BE2C (cell line): ENCODE data around the gene MED4.
A peak's percentile ranks its signal among the peaks of the same experiment; 100 is the strongest.

Source experiments
- DNase-seq: peaks from one replicate; pipeline ENCODE4 v3.0.0-alpha.2; 2020
- H3K27me3 ChIP-seq: fragments of 250-450 bp; sonication (Bioruptor Pico); 2 replicates; pipeline ENCODE4 v1.5.1; 2020; ENCODE audit warnings: mild to moderate bottlenecking
- H3K36me3 ChIP-seq: fragments of 250-450 bp; sonication (Bioruptor Pico); 2 replicates; pipeline ENCODE4 v1.5.1; 2020; ENCODE audit warnings: mild to moderate bottlenecking
- H3K4me1 ChIP-seq: fragments of 250-450 bp; sonication (Bioruptor Pico); 2 replicates; pipeline ENCODE4 v1.5.1; 2020
- H3K4me3 ChIP-seq: 2 replicates; pipeline ENCODE4 v1.5.1; 2011; ENCODE audit warnings: low read depth, low read length
- H3K9me3 ChIP-seq: fragments of 250-450 bp; sonication (Bioruptor Pico); 2 replicates; pipeline ENCODE4 v1.5.1; 2020
- CTCF ChIP-seq: IDR thresholded peaks from 2 replicates; pipeline ENCODE4 v1.5.1; 2012; ENCODE audit warnings: mild to moderate bottlenecking, low read depth, low read length

MED4 gene

GRCh38 chr13:48126944-48127830 is 32.3 kb upstream of the MED4 start:
- H3K4me1 ChIP-seq: peaks cover 18% of the 10 kb centered on the region
- H3K27me3 ChIP-seq: no peaks in the 10 kb centered on the region
- TF ChIP-seq CTCF: peak; percentile 82
- no peaks in the 10 kb centered on the region for H3K9me3 ChIP-seq
- DNase-seq: peak; percentile 64
- peak overlapping the region; percentile 32; the same call in 1 of the 2 replicates for H3K4me3 ChIP-seq
- no peaks in the 10 kb centered on the region for H3K36me3 ChIP-seq

DNA sequence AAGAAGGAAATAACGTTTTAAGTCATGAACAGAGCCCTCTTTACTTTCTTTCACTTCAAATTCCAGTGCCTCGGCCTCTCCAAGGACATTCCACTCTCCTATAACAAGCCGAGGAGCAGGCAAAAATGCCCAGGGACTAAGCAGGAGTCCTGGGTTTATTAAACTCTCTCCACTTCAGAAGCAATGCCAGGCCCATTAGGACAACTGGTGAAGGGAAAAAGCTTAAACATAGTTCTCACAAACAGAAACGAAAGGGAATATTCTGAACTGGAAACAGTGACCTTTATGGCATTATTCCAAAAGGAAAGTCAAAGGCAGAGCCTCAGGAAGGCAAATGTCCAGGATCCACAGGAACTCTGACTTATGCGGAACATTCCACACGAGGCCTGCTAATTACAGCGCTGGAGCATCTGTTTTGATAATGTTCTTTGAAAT is 30.9 kb upstream of the MED4 start:
- H3K9me3 ChIP-seq: no peaks in the 10 kb centered on the region
- TF ChIP-seq CTCF: no peak
- DNase-seq: no peak
- peaks cover 18% of the 10 kb centered on the region for H3K4me1 ChIP-seq
- H3K4me3 ChIP-seq: no peak overlapping the region
- no peaks in the 10 kb centered on the region for H3K36me3 ChIP-seq
- no peaks in the 10 kb centered on the region for H3K27me3 ChIP-seq

GRCh38 chr13:48123812-48124211 is 28.9 kb upstream of the MED4 start:
- Histone ChIP-seq H3K9me3 (no peaks in the 10 kb centered on the region), H3K4me1 (peaks cover 18% of the 10 kb centered on the region), H3K4me3 (no peak overlapping the region), H3K27me3 (no peaks in the 10 kb centered on the region), H3K36me3 (no peaks in the 10 kb centered on the region)
- TF ChIP-seq CTCF: no peak
- DNase-seq: no peak

DNA sequence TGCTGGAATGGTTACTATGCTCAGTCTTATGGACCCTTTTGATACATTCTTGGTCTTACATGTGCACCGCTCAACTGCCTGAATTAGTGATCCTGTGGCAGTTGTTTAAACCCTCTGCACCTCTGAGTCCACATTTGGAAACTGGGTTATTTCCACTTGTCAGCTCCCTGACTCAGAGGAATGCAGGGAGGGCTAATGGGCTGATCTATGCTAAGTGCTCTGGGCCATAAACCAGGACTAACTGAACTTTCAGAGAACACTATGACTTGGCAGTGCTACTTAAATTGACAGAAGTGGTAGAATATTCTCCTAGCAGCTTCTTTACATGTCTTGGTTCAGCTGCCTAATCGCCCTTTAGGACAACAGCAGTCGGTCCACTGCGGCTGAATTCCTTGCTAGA is 26.8 kb upstream of the MED4 start:
- Histone ChIP-seq H3K4me1 (peaks cover 7% of the 10 kb centered on the region; the same call in 1 of the 2 replicates), H3K27me3 (no peaks in the 10 kb centered on the region), H3K36me3 (no peaks in the 10 kb centered on the region), H3K9me3 (no peaks in the 10 kb centered on the region), H3K4me3 (no peak overlapping the region)
- DNase-seq: no peak
- no peak for TF ChIP-seq CTCF

DNA sequence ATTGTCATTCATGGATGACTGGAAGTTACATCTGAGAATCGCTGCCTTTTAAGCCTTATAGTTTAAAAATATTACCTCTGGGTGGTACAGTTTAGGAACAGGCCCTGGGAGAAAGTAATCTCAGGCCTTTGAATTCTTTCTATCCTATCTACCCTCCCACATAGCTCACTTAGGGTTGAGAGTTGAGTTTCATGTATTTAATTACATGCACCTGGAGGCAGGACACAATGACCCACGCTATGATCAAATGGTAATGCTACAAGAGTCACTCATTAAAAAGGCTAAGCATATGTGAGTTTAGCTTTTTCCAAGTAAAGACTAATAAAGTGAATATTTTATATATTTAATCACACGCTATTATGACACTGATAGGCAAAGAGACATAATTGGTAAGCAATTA is 25.3 kb upstream of the MED4 start:
- Histone ChIP-seq H3K4me1 (no peaks in the 10 kb centered on the region), H3K27me3 (no peaks in the 10 kb centered on the region), H3K4me3 (no peak overlapping the region), H3K36me3 (no peaks in the 10 kb centered on the region), H3K9me3 (no peaks in the 10 kb centered on the region)
- no peak for TF ChIP-seq CTCF
- no peak for DNase-seq

- TF ChIP-seq CTCF: no peak
- Histone ChIP-seq H3K27me3 (no peaks in the 10 kb centered on the region), H3K36me3 (no peaks in the 10 kb centered on the region), H3K4me1 (no peaks in the 10 kb centered on the region), H3K9me3 (no peaks in the 10 kb centered on the region), H3K4me3 (no peak overlapping the region)
- DNase-seq: no peak
Observed at GRCh38 chr13:48118030-48118429, 23.1 kb upstream of the MED4 start.
